B cell (primary cell): ENCODE results near the gene AQP9. TPM values are rescaled to one million over a fixed set of nuclear protein-coding genes. Genes with fewer than 3 reads are reported as not detected.

Source experiments
- ATAC-seq: fragments of 200-7000 bp; cut with Tn5 transposase; one replicate; pipeline ENCODE4 v1.10.0; 2021; ENCODE audit warnings: low read depth, mild to moderate bottlenecking, moderate number of reproducible peaks, moderate library complexity
- CTCF ChIA-PET: fragments of 350-600 bp; sonication (Branson Sonifier 250); formaldehyde crosslinking; loops from one replicate; lab custom pipeline; 2021; ENCODE audit warnings: antibody characterized with exemption, inconsistent platforms; lab: Charles Lee
- POLR2A ChIA-PET: fragments of 350-600 bp; sonication (Branson Sonifier 250); formaldehyde crosslinking; loops from one replicate; lab custom pipeline; 2021; ENCODE audit warnings: antibody characterized with exemption; lab: Charles Lee
- DNase-seq: peaks from one replicate; pipeline ENCODE4 v3.0.0; 2013
- H2AFZ ChIP-seq: 2 replicates; pipeline ENCODE4 v1.6.1; 2012; ENCODE audit warnings: mild to moderate bottlenecking, low read depth, low read length; ENCODE audit not compliant: insufficient read depth, poor library complexity, severe bottlenecking
- H3K27ac ChIP-seq, 2 donors: 1 replicate in 1 of 2; 2 replicates in 1 of 2; pipeline ENCODE4 v1.5.1; 2012 to 2013; ENCODE audit warnings: low read length in 2 of 2, mild to moderate bottlenecking in 2 of 2, moderate library complexity in 1 of 2
- H3K27me3 ChIP-seq, 4 experiments: fragments of 200-600 bp in 1 of 4; sonication (generic) in 1 of 4; replicated peaks in 1 of 4; 1 replicate in 2 of 4; 2 replicates in 2 of 4; pipeline versions ENCODE4 v1.6.1 to v1.7.0; 2013 to 2016; ENCODE audit warnings: low read length in 3 of 4, mild to moderate bottlenecking in 2 of 4, mixed read lengths in 1 of 4, moderate library complexity in 1 of 4; ENCODE audit not compliant: insufficient read depth in 4 of 4, control insufficient read depth in 3 of 4; ENCODE audit errors: control extremely low read depth in 1 of 4
- H3K36me3 ChIP-seq, 2 experiments: replicated peaks in 1 of 2; 1 replicate in 1 of 2; 2 replicates in 1 of 2; pipeline versions ENCODE4 v1.6.1 to v1.7.1; 2013; ENCODE audit warnings: low read length in 1 of 2; ENCODE audit not compliant: insufficient read depth in 2 of 2, control insufficient read depth in 1 of 2; ENCODE audit errors: control extremely low read depth in 1 of 2, extremely low read depth in 1 of 2
- H3K4me1 ChIP-seq, 2 donors: fragments of 200-600 bp in 1 of 2; sonication (generic) in 1 of 2; 1 replicate in 1 of 2; 2 replicates in 1 of 2; pipeline versions ENCODE4 v1.5.1 to v1.6.1; 2013 to 2017; ENCODE audit warnings: low read length in 2 of 2; ENCODE audit not compliant: control insufficient read depth in 2 of 2, insufficient read depth in 2 of 2
- H3K4me2 ChIP-seq: replicated peaks from 2 replicates; pipeline ENCODE3; 2012; ENCODE audit warnings: mild to moderate bottlenecking, low read depth, low read length; ENCODE audit not compliant: poor library complexity, severe bottlenecking
- H3K4me3 ChIP-seq, 5 experiments: fragments of 200-600 bp in 1 of 5; sonication (generic) in 1 of 5; 1 replicate in 3 of 5; 2 replicates in 2 of 5; pipeline versions ENCODE4 v1.5.1 to v1.7.0; 2011 to 2016; ENCODE audit warnings: low read length in 4 of 5, mild to moderate bottlenecking in 4 of 5, low read depth in 2 of 5, control low read depth in 1 of 5, moderate library complexity in 1 of 5; ENCODE audit not compliant: insufficient read depth in 1 of 5; ENCODE audit errors: control extremely low read depth in 1 of 5, extremely low read depth in 1 of 5
- H3K79me2 ChIP-seq: fragments of 200-600 bp; sonication (generic); one replicate; pipeline ENCODE4 v1.6.0; 2016; ENCODE audit warnings: low read length; ENCODE audit not compliant: control insufficient read depth, insufficient read depth
- H3K9ac ChIP-seq: fragments of 200-600 bp; sonication (generic); 2 replicates; pipeline ENCODE4 v1.6.1; 2017; ENCODE audit warnings: mild to moderate bottlenecking, low read length, moderate library complexity
- H3K9me3 ChIP-seq, 3 donors: one replicate each; pipeline versions ENCODE4 v1.6.1 to v1.7.1; 2013; ENCODE audit warnings: low read length in 2 of 3; ENCODE audit not compliant: control insufficient read depth in 2 of 3, insufficient read depth in 1 of 3; ENCODE audit errors: control extremely low read depth in 1 of 3
- H4K20me1 ChIP-seq: 2 replicates; pipeline ENCODE4 v1.6.0; 2012; ENCODE audit warnings: mild to moderate bottlenecking, low read length; ENCODE audit not compliant: insufficient read depth, control insufficient read depth, poor library complexity, severe bottlenecking
- H3K27ac Mint-ChIP-seq: one replicate; pipeline ENCODE4 v1.8.0; 2021; ENCODE audit warnings: mixed read lengths
- H3K27me3 Mint-ChIP-seq: one replicate; pipeline ENCODE4 v1.8.0; 2021; ENCODE audit warnings: mixed read lengths
- H3K4me1 Mint-ChIP-seq: one replicate; pipeline ENCODE4 v1.8.0; 2021; ENCODE audit warnings: mixed read lengths
- H3K4me3 Mint-ChIP-seq: one replicate; pipeline ENCODE4 v1.8.0; 2021; ENCODE audit warnings: mixed read lengths
- H3K9me3 Mint-ChIP-seq: one replicate; pipeline ENCODE4 v1.8.0; 2022; ENCODE audit warnings: mixed read lengths; ENCODE audit not compliant: insufficient read depth
- CTCF ChIP-seq: fragments of 200-600 bp; IDR thresholded peaks from one replicate; pipeline ENCODE4 v1.8.0; 2022; ENCODE audit warnings: antibody characterized with exemption, mild to moderate bottlenecking
- EZH2 ChIP-seq: IDR thresholded peaks from 2 replicates; pipeline ENCODE4 v1.6.1; 2012; ENCODE audit warnings: borderline replicate concordance, low read depth, mild to moderate bottlenecking, moderate library complexity, low read length; ENCODE audit not compliant: insufficient read depth, poor library complexity, severe bottlenecking
- WGBS: methylation state at CpG from one replicate; pipeline ENCODE4 v1.1.5; 2013; ENCODE audit warnings: missing lambda C conversion rate; ENCODE audit not compliant: insufficient coverage; 5-methylcytosine and 5-hydroxymethylcytosine counted together
- intact Hi-C: fragments of 100-400 bp; cut with micrococcal nuclease; formaldehyde crosslinking; loops from one replicate; pipeline ENCODE4 v1.10.0; 2022
- polyA plus RNA-seq: library from polyadenylated mRNA; depleted of rRNA; stranded (reverse); fragments of >200 nt; gene quantifications from 2 replicates; pipeline ENCODE4 v1.2.3, GENCODE V29; 2012
- total RNA-seq, 2 donors: library from RNA; stranded (reverse); fragments of 120-200 nt in 1 of 2; gene quantifications; 1 replicate in 1 of 2; 2 replicates in 1 of 2; pipeline versions ENCODE4 v1.2.3 to v1.2.4, GENCODE V29; 2013 to 2022

The AQP9 gene
- total and polyA plus RNA-seq, 2 donors (not counting 1 experiment from before 2014, with no cell fraction given) = 0.10 TPM; not detected in 1

DNA sequence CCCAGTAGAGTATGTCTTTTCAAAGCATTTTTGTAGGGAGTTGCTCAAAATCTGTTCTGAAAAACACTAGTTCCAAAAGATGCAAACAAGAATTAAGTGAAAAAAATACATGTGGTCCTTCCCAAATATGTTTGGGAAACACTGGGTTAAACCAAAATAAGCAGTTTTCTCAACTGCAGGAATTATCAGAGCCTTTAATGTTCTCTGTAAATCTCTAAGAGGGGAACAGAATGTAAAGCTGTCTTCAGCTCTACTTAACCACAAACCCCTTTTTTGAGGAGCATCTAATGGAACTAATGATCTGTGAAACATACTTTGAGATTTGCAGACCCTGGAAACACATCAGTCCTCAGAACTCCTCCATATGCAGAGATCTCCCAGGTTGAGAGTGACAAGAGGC is 9.9 kb downstream of the AQP9 start:
- Histone ChIP-seq H3K79me2 (no peaks in the 10 kb centered on the region), H3K9ac (no peak overlapping the region), H2AFZ (no peak overlapping the region), H3K4me2 (no peak overlapping the region), H3K4me3 (no peak overlapping the region), H3K27me3 (peaks cover 0 to 4% (median 0%) of the 10 kb centered on the region in 4 experiments), H4K20me1 (no peaks in the 10 kb centered on the region), H3K9me3 (no peaks in the 10 kb centered on the region), H3K27ac (no peak overlapping the region), H3K36me3 (no peaks in the 10 kb centered on the region), H3K4me1 (no peaks in the 10 kb centered on the region)
- no peak overlapping the region for H3K4me3 Mint-ChIP-seq
- peaks cover 9% of the 10 kb centered on the region for H3K27me3 Mint-ChIP-seq
- ATAC-seq (no peak), DNase-seq (no peak)
- CTCF ChIA-PET = no interaction called here
- no peaks in the 10 kb centered on the region for H3K9me3 Mint-ChIP-seq
- intact Hi-C loops = no loop called here
- TF ChIP-seq EZH2 (no peak), CTCF (no peak)
- no peaks in the 10 kb centered on the region for H3K4me1 Mint-ChIP-seq
- POLR2A ChIA-PET = no interaction called here
- H3K27ac Mint-ChIP-seq = no peak overlapping the region

GRCh38 chr15:58148633-58149445 is 10.7 kb downstream of the AQP9 start:
- H3K4me2 ChIP-seq = no peak overlapping the region
- no peak for TF ChIP-seq CTCF
- no peak for TF ChIP-seq EZH2
- H3K4me1 Mint-ChIP-seq = no peaks in the 10 kb centered on the region
- 80% methylated on average over 1 of the region's 4 CpGs for WGBS
- no peak overlapping the region for H3K27ac ChIP-seq
- no peak overlapping the region for H3K4me3 ChIP-seq
- DNase-seq (no peak), ATAC-seq (no peak)
- no peak overlapping the region for H3K4me3 Mint-ChIP-seq
- H3K4me1 ChIP-seq = no peaks in the 10 kb centered on the region
- H3K36me3 ChIP-seq = no peaks in the 10 kb centered on the region
- peaks cover 9% of the 10 kb centered on the region for H3K27me3 Mint-ChIP-seq
- no peaks in the 10 kb centered on the region for H3K9me3 ChIP-seq
- H3K79me2 ChIP-seq = no peaks in the 10 kb centered on the region
- H3K9me3 Mint-ChIP-seq = no peaks in the 10 kb centered on the region
- intact Hi-C loops = no loop called here
- H2AFZ ChIP-seq = no peak overlapping the region
- CTCF ChIA-PET = no interaction called here
- H4K20me1 ChIP-seq = no peaks in the 10 kb centered on the region
- H3K9ac ChIP-seq = no peak overlapping the region
- no peak overlapping the region for H3K27ac Mint-ChIP-seq
- peaks cover 0 to 4% (median 0%) of the 10 kb centered on the region in 4 experiments for H3K27me3 ChIP-seq
- POLR2A ChIA-PET = no interaction called here
